Mucosa of rectum (tissue), 2 donors: Measurements from ENCODE around the gene GTF3C1.

Experiments
- H3K27ac ChIP-seq, 2 donors: one replicate each; pipeline ENCODE4 v1.7.0; 2013; ENCODE audit warnings: inconsistent platforms in 2 of 2, low read depth in 2 of 2, low read length in 2 of 2
- H3K27me3 ChIP-seq, 2 donors: one replicate each; pipeline ENCODE4 v1.7.0; 2013; ENCODE audit warnings: low read length in 2 of 2; ENCODE audit not compliant: control insufficient read depth in 2 of 2, insufficient read depth in 2 of 2
- H3K36me3 ChIP-seq, 2 donors: one replicate each; pipeline ENCODE4 v1.7.0; 2013; ENCODE audit warnings: low read length in 2 of 2; ENCODE audit not compliant: control insufficient read depth in 2 of 2, insufficient read depth in 2 of 2
- H3K4me1 ChIP-seq, 2 donors: one replicate each; pipeline ENCODE4 v1.7.0; 2013; ENCODE audit warnings: low read length in 2 of 2, mild to moderate bottlenecking in 1 of 2; ENCODE audit not compliant: control insufficient read depth in 2 of 2, insufficient read depth in 2 of 2
- H3K4me3 ChIP-seq, 2 donors: one replicate each; pipeline ENCODE4 v1.7.0; 2013; ENCODE audit warnings: low read length in 2 of 2
- H3K9ac ChIP-seq, 2 donors: one replicate each; pipeline ENCODE4 v1.7.0; 2013; ENCODE audit warnings: low read length in 2 of 2, low read depth in 1 of 2, mild to moderate bottlenecking in 1 of 2
- H3K9me3 ChIP-seq, 2 donors: one replicate each; pipeline ENCODE4 v1.7.0; 2013; ENCODE audit warnings: low read length in 2 of 2; ENCODE audit not compliant: control insufficient read depth in 2 of 2
- donor health status: healthy.
- donor health status: Normal muscosa, but diverticular disease.

The GTF3C1 gene

GRCh38 chr16:27566417-27566816 lies 16.7 kb upstream of the GTF3C1 start:
- Histone ChIP-seq H3K27ac (no peak overlapping the region), H3K27me3 (no peaks in the 10 kb centered on the region), H3K9me3 (no peaks in the 10 kb centered on the region), H3K4me1 (peaks cover 0 to 4% of the 10 kb centered on the region in 2 donors), H3K4me3 (peak overlapping the region in 1 of 2 donors; percentile 33), H3K36me3 (no peaks in the 10 kb centered on the region), H3K9ac (no peak overlapping the region)

- no peak overlapping the region for H3K4me3 ChIP-seq
- H3K27me3 ChIP-seq: no peaks in the 10 kb centered on the region
- peaks cover 0 to 5% of the 10 kb centered on the region in 2 donors for H3K36me3 ChIP-seq
- no peak overlapping the region for H3K9ac ChIP-seq
- H3K9me3 ChIP-seq: no peaks in the 10 kb centered on the region
- no peak overlapping the region for H3K27ac ChIP-seq
- peaks cover 0 to 4% of the 10 kb centered on the region in 2 donors for H3K4me1 ChIP-seq
These were observed 14.5 kb upstream of the GTF3C1 start for GRCh38 chr16:27564224-27564623.

- no peak overlapping the region for H3K4me3 ChIP-seq
- no peak overlapping the region for H3K27ac ChIP-seq
- H3K9me3 ChIP-seq: no peaks in the 10 kb centered on the region
- H3K36me3 ChIP-seq: peaks cover 0 to 5% of the 10 kb centered on the region in 2 donors
- H3K9ac ChIP-seq: no peak overlapping the region
- no peaks in the 10 kb centered on the region for H3K27me3 ChIP-seq
- no peaks in the 10 kb centered on the region for H3K4me1 ChIP-seq
These were observed 11.5 kb upstream of the GTF3C1 start for GRCh38 chr16:27561216-27561615.

GRCh38 chr16:27558932-27559331 lies 9.2 kb upstream of the GTF3C1 start:
- Histone ChIP-seq H3K4me1 (no peaks in the 10 kb centered on the region), H3K9ac (no peak overlapping the region), H3K27ac (no peak overlapping the region), H3K4me3 (no peak overlapping the region), H3K36me3 (peaks cover 0 to 5% of the 10 kb centered on the region in 2 donors), H3K27me3 (no peaks in the 10 kb centered on the region), H3K9me3 (no peaks in the 10 kb centered on the region)

- Histone ChIP-seq H3K9me3 (no peaks in the 10 kb centered on the region), H3K36me3 (peaks cover 0 to 5% of the 10 kb centered on the region in 2 donors), H3K4me1 (no peaks in the 10 kb centered on the region), H3K27ac (no peak overlapping the region), H3K27me3 (no peaks in the 10 kb centered on the region), H3K4me3 (no peak overlapping the region), H3K9ac (no peak overlapping the region)
These were observed 8.7 kb upstream of the GTF3C1 start for GRCh38 chr16:27558434-27558833.

GRCh38 chr16:27556471-27556870 lies 6.8 kb upstream of the GTF3C1 start:
- Histone ChIP-seq H3K36me3 (peaks cover 0 to 5% of the 10 kb centered on the region in 2 donors), H3K9ac (no peak overlapping the region), H3K4me1 (no peaks in the 10 kb centered on the region), H3K4me3 (no peak overlapping the region), H3K9me3 (no peaks in the 10 kb centered on the region), H3K27me3 (no peaks in the 10 kb centered on the region), H3K27ac (no peak overlapping the region)

- no peak overlapping the region for H3K9ac ChIP-seq
- no peaks in the 10 kb centered on the region for H3K9me3 ChIP-seq
- H3K27me3 ChIP-seq: no peaks in the 10 kb centered on the region
- H3K4me1 ChIP-seq: peaks cover 18 to 30% of the 10 kb centered on the region in 2 donors
- H3K36me3 ChIP-seq: peaks cover 0 to under 1% of the 10 kb centered on the region in 2 donors
- H3K4me3 ChIP-seq: peak overlapping the region in 1 of 2 donors; percentile 100
- H3K27ac ChIP-seq: no peak overlapping the region
These were observed 1.3 kb upstream of the GTF3C1 start for GRCh38 chr16:27551036-27551435.

GRCh38 chr16:27550582-27550920 lies 838 bp upstream of the GTF3C1 start:
- Histone ChIP-seq H3K4me1 (peaks cover 18 to 30% of the 10 kb centered on the region in 2 donors), H3K36me3 (peaks cover 0 to 4% of the 10 kb centered on the region in 2 donors), H3K27ac (peak overlapping the region in 1 of 2 donors; percentile 79), H3K4me3 (peak overlapping the region; percentile 99 to 100), H3K9ac (peak overlapping the region; percentile 88 to 92), H3K27me3 (no peaks in the 10 kb centered on the region), H3K9me3 (no peaks in the 10 kb centered on the region)

- H3K4me1 ChIP-seq: peaks cover 18 to 30% of the 10 kb centered on the region in 2 donors
- no peaks in the 10 kb centered on the region for H3K27me3 ChIP-seq
- H3K27ac ChIP-seq: peak overlapping the region; percentile 53 to 69
- H3K36me3 ChIP-seq: peaks cover 3 to 9% of the 10 kb centered on the region in 2 donors
- peak overlapping the region; percentile 99 to 100 for H3K4me3 ChIP-seq
- H3K9ac ChIP-seq: peak overlapping the region; percentile 78 to 88
- no peaks in the 10 kb centered on the region for H3K9me3 ChIP-seq
These were observed 308 bp downstream of the GTF3C1 start for GRCh38 chr16:27549464-27549745.

GRCh38 chr16:27547851-27548250 lies 1.9 kb downstream of the GTF3C1 start:
- H3K27ac ChIP-seq: no peak overlapping the region
- H3K9me3 ChIP-seq: no peaks in the 10 kb centered on the region
- no peak overlapping the region for H3K9ac ChIP-seq
- H3K36me3 ChIP-seq: peaks cover 12 to 23% of the 10 kb centered on the region in 2 donors
- no peak overlapping the region for H3K4me3 ChIP-seq
- H3K4me1 ChIP-seq: peaks cover 18 to 30% of the 10 kb centered on the region in 2 donors
- H3K27me3 ChIP-seq: no peaks in the 10 kb centered on the region

GRCh38 chr16:27547134-27547533 lies 2.6 kb downstream of the GTF3C1 start:
- Histone ChIP-seq H3K36me3 (peaks cover 17 to 30% of the 10 kb centered on the region in 2 donors), H3K27ac (no peak overlapping the region), H3K4me3 (no peak overlapping the region), H3K9me3 (no peaks in the 10 kb centered on the region), H3K27me3 (no peaks in the 10 kb centered on the region), H3K4me1 (peaks cover 18 to 30% of the 10 kb centered on the region in 2 donors), H3K9ac (no peak overlapping the region)
